ENCODE measurements around the gene KCTD3. TPM values are rescaled to one million over a fixed set of nuclear protein-coding genes. Genes with fewer than 3 reads are reported as not detected.

Gene KCTD3
- total and polyA plus RNA-seq, 11 donors, result 11.1 to 22.5 (median 15.4) TPM

GRCh38 chr1:215521279-215521678, 45.8 kb upstream of the KCTD3 start:
- no peak overlapping the region for H3K4me3 ChIP-seq
- no peaks in the 10 kb centered on the region for H3K36me3 ChIP-seq
- intact Hi-C loops (cut with DNase I), result loop anchor here in 8 of 10 donors (5.0 to 10.0 kb wide), 8 partner anchors 706 to 1189 kb away; no protein-coding TSS in a partner anchor
- H3K27me3 ChIP-seq, result no peaks in the 10 kb centered on the region
- no peaks in the 10 kb centered on the region for H3K4me1 ChIP-seq
- no peak overlapping the region for H3K27ac ChIP-seq
- ATAC-seq (no peak), DNase-seq (no peak)
- 89 to 93% (median 90%) methylated on average over 3 of the region's 3 CpGs for WGBS, 4 donors
- no peaks in the 10 kb centered on the region for H3K9me3 ChIP-seq
- TF ChIP-seq CTCF (IDR thresholded peaks at IDR 0.05), result no peak
- TF ChIP-seq POLR2A (IDR thresholded peaks at IDR 0.05), result no peak

DNA sequence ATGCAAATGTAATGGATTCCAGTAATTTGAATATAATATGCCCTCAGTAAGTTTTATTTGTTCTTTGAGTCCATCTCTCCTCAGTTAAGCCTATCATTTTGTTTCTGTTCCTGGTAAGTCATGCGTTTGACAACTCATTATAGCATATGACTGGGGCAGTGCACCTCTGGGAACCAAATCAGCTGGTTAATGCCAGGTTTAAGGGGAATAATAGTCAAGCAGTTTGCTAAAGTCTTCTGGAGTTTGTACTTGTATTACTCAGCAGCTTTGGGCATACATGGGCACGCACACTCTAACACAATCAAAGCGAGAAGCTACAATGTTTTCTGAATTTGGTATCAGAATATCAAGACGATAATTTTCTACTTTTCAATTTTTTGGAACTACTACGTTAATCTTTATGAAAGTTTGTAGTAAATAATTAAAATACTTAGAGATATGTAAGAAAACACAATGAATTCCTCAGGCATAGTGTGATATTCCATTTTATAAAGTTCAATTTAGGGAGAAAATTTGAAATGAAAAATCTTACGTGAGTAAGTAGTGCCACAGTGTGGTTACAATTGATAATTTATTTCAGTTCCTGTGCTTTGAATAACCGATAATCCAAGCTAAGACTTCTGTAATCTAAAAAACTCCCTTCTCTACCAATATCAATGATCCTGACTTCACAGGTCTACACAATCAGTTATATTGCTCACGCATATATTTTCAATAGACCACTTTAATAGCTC, 43.8 kb upstream of the KCTD3 start:
- no peak for ATAC-seq
- H3K4me3 ChIP-seq, result no peak overlapping the region
- DNase-seq, result no peak
- H3K36me3 ChIP-seq, result no peaks in the 10 kb centered on the region
- peak in 6 of 12 donors; percentile 10 to 22 (median 18) for TF ChIP-seq CTCF (IDR thresholded peaks at IDR 0.05)
- no peak for TF ChIP-seq POLR2A (IDR thresholded peaks at IDR 0.05)
- no peak overlapping the region for H3K27ac ChIP-seq
- no peaks in the 10 kb centered on the region for H3K9me3 ChIP-seq
- H3K4me1 ChIP-seq, result no peaks in the 10 kb centered on the region
- intact Hi-C loops (cut with DNase I), result loop anchor here in 8 of 10 donors (5.0 to 10.0 kb wide), 8 partner anchors 708 to 1191 kb away; no protein-coding TSS in a partner anchor
- WGBS, 4 donors, result 74 to 81% (median 75%) methylated on average over 8 of the region's 8 CpGs
- no peaks in the 10 kb centered on the region for H3K27me3 ChIP-seq

DNA sequence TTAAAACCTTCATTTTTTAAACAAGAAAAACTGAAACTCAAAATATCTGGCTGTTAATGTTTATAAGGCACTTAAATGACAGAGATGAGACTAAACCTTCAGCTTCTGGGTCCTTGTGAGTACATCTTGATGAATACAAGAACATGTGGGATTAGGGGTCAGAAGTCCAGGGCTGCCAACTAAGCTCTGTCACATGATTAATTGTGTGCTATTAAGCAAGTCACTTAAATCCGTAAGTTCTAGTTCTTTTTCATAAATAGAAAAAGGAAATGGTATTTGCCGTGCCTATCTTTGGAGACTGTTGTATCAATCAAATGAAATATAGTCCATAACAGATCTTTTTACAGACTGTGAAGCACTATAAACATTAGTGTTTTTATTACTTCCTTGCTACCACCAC, 43.2 kb upstream of the KCTD3 start:
- Histone ChIP-seq H3K36me3 (no peaks in the 10 kb centered on the region), H3K9me3 (no peaks in the 10 kb centered on the region), H3K27ac (no peak overlapping the region), H3K27me3 (no peaks in the 10 kb centered on the region), H3K4me3 (no peak overlapping the region), H3K4me1 (no peaks in the 10 kb centered on the region)
- ATAC-seq, result no peak
- WGBS, 4 donors, result 30 to 50% (median 36%) methylated on average over 2 of the region's 2 CpGs
- TF ChIP-seq POLR2A (IDR thresholded peaks at IDR 0.05) (no peak), CTCF (IDR thresholded peaks at IDR 0.05) (peak in 1 of 12 donors; percentile 4)
- intact Hi-C loops (cut with DNase I), result loop anchor here in 8 of 10 donors (2.0 to 10.0 kb wide), 10 partner anchors 709 to 1192 kb away; no protein-coding TSS in a partner anchor
- DNase-seq, result no peak

GRCh38 chr1:215526147-215526845, 40.8 kb upstream of the KCTD3 start:
- Histone ChIP-seq H3K27me3 (peaks cover 0 to 3% (median 0%) of the 10 kb centered on the region in 9 donors), H3K4me3 (no peak overlapping the region), H3K4me1 (peaks cover 0 to 4% (median 0%) of the 10 kb centered on the region in 12 donors), H3K9me3 (no peaks in the 10 kb centered on the region), H3K27ac (no peak overlapping the region), H3K36me3 (no peaks in the 10 kb centered on the region)
- DNase-seq (no peak), ATAC-seq (no peak)
- 32 to 38% (median 34%) methylated on average over 7 of the region's 7 CpGs for WGBS, 4 donors
- TF ChIP-seq POLR2A (IDR thresholded peaks at IDR 0.05) (no peak), CTCF (IDR thresholded peaks at IDR 0.05) (peak; percentile 48 to 81 (median 74))
- intact Hi-C loops (cut with DNase I), result loop anchor here (1.0 to 10.0 kb wide), 12 partner anchors 711 to 1191 kb away; no protein-coding TSS in a partner anchor

Measured in heart left ventricle (tissue), 16 donors.